ENCODE results near the gene SPTLC3.

DNA sequence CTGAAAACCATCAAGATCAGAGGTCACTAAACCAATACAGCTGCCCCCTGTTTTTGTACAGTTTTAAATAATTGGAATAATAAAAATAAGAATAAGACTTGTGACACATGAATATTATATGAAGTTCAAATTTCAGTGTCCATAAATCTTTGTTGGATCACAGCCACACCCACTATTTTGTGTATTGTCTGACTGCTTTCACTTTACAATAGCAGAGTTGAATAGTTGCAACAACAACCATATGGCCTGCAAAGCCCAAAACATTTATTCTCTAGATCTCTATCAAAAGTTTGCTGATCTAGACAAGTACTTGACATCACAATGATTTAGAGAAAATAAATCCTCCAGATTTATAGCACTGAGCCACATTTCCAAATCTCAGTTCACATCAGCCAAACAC lies 73.6 kb downstream of the SPTLC3 start:
- TF ChIP-seq, protein P1, sequence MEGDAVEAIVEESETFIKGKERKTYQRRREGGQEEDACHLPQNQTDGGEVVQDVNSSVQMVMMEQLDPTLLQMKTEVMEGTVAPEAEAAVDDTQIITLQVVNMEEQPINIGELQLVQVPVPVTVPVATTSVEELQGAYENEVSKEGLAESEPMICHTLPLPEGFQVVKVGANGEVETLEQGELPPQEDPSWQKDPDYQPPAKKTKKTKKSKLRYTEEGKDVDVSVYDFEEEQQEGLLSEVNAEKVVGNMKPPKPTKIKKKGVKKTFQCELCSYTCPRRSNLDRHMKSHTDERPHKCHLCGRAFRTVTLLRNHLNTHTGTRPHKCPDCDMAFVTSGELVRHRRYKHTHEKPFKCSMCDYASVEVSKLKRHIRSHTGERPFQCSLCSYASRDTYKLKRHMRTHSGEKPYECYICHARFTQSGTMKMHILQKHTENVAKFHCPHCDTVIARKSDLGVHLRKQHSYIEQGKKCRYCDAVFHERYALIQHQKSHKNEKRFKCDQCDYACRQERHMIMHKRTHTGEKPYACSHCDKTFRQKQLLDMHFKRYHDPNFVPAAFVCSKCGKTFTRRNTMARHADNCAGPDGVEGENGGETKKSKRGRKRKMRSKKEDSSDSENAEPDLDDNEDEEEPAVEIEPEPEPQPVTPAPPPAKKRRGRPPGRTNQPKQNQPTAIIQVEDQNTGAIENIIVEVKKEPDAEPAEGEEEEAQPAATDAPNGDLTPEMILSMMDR (IDR thresholded peaks at IDR 0.05): no peak
- TF ChIP-seq SIN3A (IDR thresholded peaks at IDR 0.05; ENCODE audit: borderline replicate concordance, insufficient read depth, low read depth, low read length) (no peak), POLR2AphosphoS5 (IDR thresholded peaks at IDR 0.05; ENCODE audit: low read depth, low read length) (no peak), TCF7L2 (IDR thresholded peaks at IDR 0.05; ENCODE audit: low read depth, low read length) (no peak)
- TF ChIP-seq, protein P2, sequence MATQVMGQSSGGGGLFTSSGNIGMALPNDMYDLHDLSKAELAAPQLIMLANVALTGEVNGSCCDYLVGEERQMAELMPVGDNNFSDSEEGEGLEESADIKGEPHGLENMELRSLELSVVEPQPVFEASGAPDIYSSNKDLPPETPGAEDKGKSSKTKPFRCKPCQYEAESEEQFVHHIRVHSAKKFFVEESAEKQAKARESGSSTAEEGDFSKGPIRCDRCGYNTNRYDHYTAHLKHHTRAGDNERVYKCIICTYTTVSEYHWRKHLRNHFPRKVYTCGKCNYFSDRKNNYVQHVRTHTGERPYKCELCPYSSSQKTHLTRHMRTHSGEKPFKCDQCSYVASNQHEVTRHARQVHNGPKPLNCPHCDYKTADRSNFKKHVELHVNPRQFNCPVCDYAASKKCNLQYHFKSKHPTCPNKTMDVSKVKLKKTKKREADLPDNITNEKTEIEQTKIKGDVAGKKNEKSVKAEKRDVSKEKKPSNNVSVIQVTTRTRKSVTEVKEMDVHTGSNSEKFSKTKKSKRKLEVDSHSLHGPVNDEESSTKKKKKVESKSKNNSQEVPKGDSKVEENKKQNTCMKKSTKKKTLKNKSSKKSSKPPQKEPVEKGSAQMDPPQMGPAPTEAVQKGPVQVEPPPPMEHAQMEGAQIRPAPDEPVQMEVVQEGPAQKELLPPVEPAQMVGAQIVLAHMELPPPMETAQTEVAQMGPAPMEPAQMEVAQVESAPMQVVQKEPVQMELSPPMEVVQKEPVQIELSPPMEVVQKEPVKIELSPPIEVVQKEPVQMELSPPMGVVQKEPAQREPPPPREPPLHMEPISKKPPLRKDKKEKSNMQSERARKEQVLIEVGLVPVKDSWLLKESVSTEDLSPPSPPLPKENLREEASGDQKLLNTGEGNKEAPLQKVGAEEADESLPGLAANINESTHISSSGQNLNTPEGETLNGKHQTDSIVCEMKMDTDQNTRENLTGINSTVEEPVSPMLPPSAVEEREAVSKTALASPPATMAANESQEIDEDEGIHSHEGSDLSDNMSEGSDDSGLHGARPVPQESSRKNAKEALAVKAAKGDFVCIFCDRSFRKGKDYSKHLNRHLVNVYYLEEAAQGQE (IDR thresholded peaks at IDR 0.05; ENCODE audit: insufficient read depth in 1 of 2, low read depth in 2 of 2, low read length in 1 of 2): no peak
